Effector memory CD8-positive, alpha-beta T cell (primary cell): ENCODE measurements around the gene HSFX1.
"Not testable (repeated sequence)": the region's sequence is repeated elsewhere in the genome, so short reads cannot be mapped to it uniquely, and the experiment has no call there.

Experiments used
- ATAC-seq: fragments of 150-1000 bp; cut with Tn5 transposase; replicated peaks from 2 replicates; pipeline ENCODE4 v1.10.0; 2021; ENCODE audit warnings: mild to moderate bottlenecking, moderate library complexity
- DNase-seq, 3 experiments: peaks; one replicate each; pipeline ENCODE4 v3.0.0; 2021
- H3K27ac Mint-ChIP-seq, 2 donors: one replicate each; pipeline ENCODE4 v1.8.0; 2022; ENCODE audit warnings: mild to moderate bottlenecking in 2 of 2, mixed read lengths in 2 of 2, moderate library complexity in 2 of 2
- H3K27me3 Mint-ChIP-seq, 2 donors: one replicate each; pipeline ENCODE4 v1.8.0; 2022; ENCODE audit warnings: mixed read lengths in 2 of 2
- H3K36me3 Mint-ChIP-seq: one replicate; pipeline ENCODE4 v1.8.0; 2022; ENCODE audit warnings: mild to moderate bottlenecking, moderate library complexity, mixed read lengths; ENCODE audit not compliant: insufficient read depth
- H3K4me1 Mint-ChIP-seq, 2 donors: one replicate each; pipeline ENCODE4 v1.8.0; 2022; ENCODE audit warnings: low read depth in 2 of 2, mixed read lengths in 2 of 2
- H3K4me3 Mint-ChIP-seq, 2 donors: one replicate each; pipeline ENCODE4 v1.8.0; 2022; ENCODE audit warnings: mild to moderate bottlenecking in 2 of 2, mixed read lengths in 2 of 2, moderate library complexity in 2 of 2
- H3K9me3 Mint-ChIP-seq, 2 donors: one replicate each; pipeline ENCODE4 v1.8.0; 2022; ENCODE audit warnings: mixed read lengths in 2 of 2

HSFX1 gene

DNA sequence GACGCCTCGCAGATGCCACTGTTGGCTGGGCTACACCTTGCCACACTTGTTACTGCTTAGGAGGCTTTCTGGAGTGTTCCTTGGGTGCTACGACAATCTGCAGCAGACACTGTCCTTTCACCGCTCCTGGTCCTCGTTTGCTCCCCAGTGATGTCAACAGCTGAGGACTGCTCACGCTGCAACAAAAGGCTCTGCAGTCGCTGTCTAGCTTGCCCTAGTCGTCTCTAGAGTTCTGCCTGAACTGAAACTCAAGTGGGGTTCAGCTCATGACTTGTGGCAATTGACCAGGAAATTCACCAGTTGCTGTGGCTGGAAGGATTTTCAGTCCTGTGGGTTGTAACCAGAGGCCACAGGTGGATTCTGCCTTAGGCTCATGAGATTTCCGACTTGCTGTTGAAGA, 842 bp upstream of the HSFX1 start:
- ATAC-seq, H3K36me3 Mint-ChIP-seq, H3K27me3 Mint-ChIP-seq, H3K4me1 Mint-ChIP-seq, DNase-seq, H3K27ac Mint-ChIP-seq, H3K9me3 Mint-ChIP-seq, H3K4me3 Mint-ChIP-seq: not testable (repeated sequence)

DNA sequence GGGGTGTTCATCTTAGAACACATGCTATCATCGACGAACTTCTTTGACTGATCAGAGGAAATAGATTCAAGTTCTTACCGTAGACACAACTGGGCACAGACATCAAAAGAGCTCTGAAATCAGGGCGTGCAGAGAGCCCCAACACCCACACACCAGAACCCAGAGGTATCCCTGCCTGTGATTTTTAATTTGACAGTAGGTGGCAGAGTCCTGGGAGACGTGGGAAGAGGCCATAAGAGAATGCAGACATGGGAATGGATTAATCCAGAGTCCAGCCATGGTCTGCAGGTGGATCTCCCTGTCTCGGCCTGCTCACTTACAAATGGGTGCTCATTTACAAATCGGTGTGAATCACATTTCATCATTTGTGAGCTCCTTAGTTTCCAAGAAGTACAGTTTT, 4.1 kb downstream of the HSFX1 start:
- H3K4me3 Mint-ChIP-seq, H3K36me3 Mint-ChIP-seq, H3K4me1 Mint-ChIP-seq, DNase-seq, ATAC-seq, H3K27me3 Mint-ChIP-seq, H3K27ac Mint-ChIP-seq, H3K9me3 Mint-ChIP-seq: not testable (repeated sequence)

DNA sequence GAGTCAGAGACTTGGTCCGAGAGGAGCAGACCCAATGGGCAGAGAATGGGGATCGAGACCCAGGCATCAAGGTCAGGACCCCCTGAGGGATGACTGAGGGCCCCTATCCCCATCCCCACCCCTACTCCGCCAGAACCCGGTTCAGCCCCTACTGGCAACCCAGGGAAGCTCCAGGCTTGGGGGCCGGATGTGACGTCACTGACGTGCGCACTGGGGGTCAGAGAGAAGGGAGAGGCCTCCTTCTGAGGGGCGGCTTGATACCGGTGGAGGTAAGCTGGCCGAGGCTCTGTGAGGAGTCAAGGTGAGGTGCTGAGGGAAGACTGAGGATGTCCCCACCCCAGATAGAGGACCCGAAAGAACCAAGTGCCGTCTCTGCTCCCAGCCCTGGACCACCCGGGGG, 7.9 kb downstream of the HSFX1 start, which contains the start of gene MAGEA9:
MAGEA9 (plus strand) TSS at position 204 of the 400 bp plus-strand sequence. CDS start 4,281 bp downstream, outside the sequence.
- not testable (repeated sequence) for H3K4me1 Mint-ChIP-seq, H3K9me3 Mint-ChIP-seq, H3K4me3 Mint-ChIP-seq, H3K27me3 Mint-ChIP-seq, ATAC-seq, H3K36me3 Mint-ChIP-seq, DNase-seq, H3K27ac Mint-ChIP-seq

DNA sequence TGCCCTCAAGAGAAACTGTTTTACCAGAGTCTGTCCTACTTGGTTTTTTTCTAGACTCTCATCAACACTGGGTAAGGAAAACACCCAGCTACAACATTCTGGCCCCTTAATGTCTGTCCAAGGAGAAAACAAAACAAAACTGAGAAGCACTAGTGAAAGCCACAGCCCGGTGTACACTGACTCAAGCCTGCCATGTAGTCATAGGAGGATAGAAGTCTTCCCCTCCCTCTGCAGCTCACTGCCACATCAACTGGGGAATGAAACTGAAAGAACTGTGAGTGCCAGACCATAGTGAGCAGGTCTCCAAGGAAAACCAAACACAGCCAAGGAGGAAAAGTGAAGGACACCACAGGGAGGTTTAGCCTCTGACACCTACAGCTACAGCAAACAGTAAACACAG, 21.7 kb downstream of the HSFX1 start:
- peak; percentile 48 for ATAC-seq
- H3K27ac Mint-ChIP-seq, H3K4me3 Mint-ChIP-seq, H3K36me3 Mint-ChIP-seq, DNase-seq, H3K9me3 Mint-ChIP-seq, H3K27me3 Mint-ChIP-seq: not testable (repeated sequence)
- H3K4me1 Mint-ChIP-seq = peaks cover 7 to 16% of the 10 kb centered on the region in 2 donors

DNA sequence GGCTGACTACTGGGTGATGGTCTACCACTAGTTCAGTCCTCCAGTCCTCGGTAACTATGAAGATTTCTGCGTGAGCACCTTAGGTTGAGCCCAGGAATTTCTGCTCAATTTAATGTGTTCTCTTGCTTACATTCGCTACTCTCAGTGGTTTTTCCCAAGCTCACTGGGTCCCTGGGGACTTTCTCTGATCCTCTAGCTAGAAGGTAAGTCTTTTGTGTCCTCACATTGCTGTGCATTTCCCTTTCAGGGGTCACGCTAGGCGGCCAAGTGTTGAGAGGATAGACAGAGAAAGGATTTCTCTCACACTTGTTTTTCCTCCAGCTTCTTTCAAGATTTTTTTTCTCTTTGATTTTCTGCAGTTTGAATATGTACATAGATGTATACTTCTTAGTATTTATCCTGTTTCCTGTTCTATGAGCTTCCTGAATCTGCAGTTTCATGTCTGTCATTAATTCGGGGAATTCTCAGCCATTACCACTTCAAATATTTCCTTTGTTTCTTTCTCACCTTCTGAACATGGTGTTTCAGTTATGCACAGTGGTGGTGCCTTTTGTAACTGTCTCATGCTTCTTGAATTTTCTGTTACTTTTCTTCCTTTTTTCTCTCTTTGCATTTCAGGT, 25.3 kb downstream of the HSFX1 start:
- H3K4me3 Mint-ChIP-seq = peak overlapping the region in 1 of 2 donors; percentile 28
- no peak for ATAC-seq
- DNase-seq = no peak
- H3K27me3 Mint-ChIP-seq = no peaks in the 10 kb centered on the region
- peaks cover 3% of the 10 kb centered on the region for H3K36me3 Mint-ChIP-seq
- peak overlapping the region in 1 of 2 donors; percentile 83 for H3K27ac Mint-ChIP-seq
- H3K4me1 Mint-ChIP-seq = peaks cover 7 to 16% of the 10 kb centered on the region in 2 donors
- no peaks in the 10 kb centered on the region for H3K9me3 Mint-ChIP-seq

DNA sequence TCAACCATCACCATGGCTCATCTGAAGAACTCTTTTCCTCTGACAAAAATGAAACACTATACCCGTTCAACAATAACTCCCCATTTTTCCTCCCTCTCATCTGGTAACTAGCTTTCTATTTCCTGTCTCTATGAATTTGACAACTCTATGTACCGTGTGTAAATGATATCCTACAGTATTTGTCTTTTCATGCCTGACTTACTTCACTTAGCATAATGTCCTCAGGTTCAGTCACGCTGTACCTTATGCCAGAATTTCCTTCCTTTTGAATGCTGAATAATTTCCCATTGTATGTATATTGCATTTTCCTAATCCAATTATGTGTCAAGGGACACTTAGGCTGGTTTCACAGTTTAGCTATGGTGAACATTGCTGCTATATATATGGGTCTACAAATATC, 26.1 kb downstream of the HSFX1 start:
- H3K27me3 Mint-ChIP-seq = no peaks in the 10 kb centered on the region
- H3K27ac Mint-ChIP-seq = peak overlapping the region in 1 of 2 donors; percentile 83
- no peaks in the 10 kb centered on the region for H3K9me3 Mint-ChIP-seq
- DNase-seq (no peak), ATAC-seq (no peak)
- peaks cover 3% of the 10 kb centered on the region for H3K36me3 Mint-ChIP-seq
- peak overlapping the region in 1 of 2 donors; percentile 28 for H3K4me3 Mint-ChIP-seq
- H3K4me1 Mint-ChIP-seq = peaks cover 7 to 16% of the 10 kb centered on the region in 2 donors

DNA sequence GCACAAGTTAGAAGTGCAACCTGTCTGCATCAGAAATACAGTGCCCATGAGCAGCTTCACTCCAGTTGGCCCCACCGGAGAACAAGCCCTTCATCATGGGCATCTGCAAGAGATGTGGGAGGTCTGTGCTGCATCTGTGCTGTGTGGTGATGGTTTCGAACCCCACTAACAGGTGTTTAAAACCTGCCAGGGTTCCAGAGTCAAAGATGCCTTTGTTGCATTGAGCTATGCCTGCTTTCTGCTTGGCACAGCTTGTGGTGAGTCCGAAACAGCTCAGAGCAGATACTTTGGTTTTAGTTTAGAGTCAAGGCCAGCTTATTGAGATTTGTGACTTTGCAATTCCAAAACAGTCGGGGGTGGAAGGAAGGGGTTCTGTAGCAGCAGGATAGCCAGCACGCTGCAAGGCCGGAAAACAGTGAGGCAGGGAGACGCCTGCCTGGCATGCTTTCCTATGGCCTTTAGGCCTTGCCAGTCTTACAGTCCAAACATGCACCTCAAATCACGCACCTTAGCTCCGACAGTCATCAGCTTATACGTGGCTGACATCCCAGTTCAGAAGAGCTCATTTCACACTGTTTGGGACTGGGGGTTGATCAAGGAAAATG, 29.7 kb downstream of the HSFX1 start:
- no peaks in the 10 kb centered on the region for H3K36me3 Mint-ChIP-seq
- no peak overlapping the region for H3K27ac Mint-ChIP-seq
- no peaks in the 10 kb centered on the region for H3K27me3 Mint-ChIP-seq
- H3K9me3 Mint-ChIP-seq = no peaks in the 10 kb centered on the region
- DNase-seq = no peak
- H3K4me3 Mint-ChIP-seq = no peak overlapping the region
- peaks cover 5 to 7% of the 10 kb centered on the region in 2 donors for H3K4me1 Mint-ChIP-seq
- ATAC-seq = no peak

DNA sequence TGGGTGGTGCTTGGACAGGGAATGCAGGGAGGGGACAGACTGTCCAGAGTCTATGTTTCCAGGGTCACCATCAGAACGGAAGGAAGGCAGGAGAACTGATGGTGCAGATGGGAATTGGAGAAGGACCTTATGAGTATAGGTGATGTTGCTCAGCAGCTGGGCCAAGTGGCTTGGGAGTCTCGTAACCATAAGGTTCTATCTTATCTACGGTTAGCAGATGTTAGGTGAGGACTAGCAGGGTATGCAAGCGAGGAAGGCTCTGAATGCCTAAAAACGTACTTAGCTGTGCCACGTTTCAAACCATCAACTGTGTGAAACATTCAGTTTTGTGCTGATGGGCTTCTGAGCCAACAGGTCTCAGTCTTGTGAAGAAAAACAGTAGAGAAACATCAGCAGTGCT, 30.2 kb downstream of the HSFX1 start:
- no peak for DNase-seq
- no peaks in the 10 kb centered on the region for H3K27me3 Mint-ChIP-seq
- no peaks in the 10 kb centered on the region for H3K9me3 Mint-ChIP-seq
- no peak overlapping the region for H3K4me3 Mint-ChIP-seq
- ATAC-seq = no peak
- H3K4me1 Mint-ChIP-seq = peaks cover 5 to 7% of the 10 kb centered on the region in 2 donors
- H3K36me3 Mint-ChIP-seq = no peaks in the 10 kb centered on the region
- H3K27ac Mint-ChIP-seq = no peak overlapping the region

DNA sequence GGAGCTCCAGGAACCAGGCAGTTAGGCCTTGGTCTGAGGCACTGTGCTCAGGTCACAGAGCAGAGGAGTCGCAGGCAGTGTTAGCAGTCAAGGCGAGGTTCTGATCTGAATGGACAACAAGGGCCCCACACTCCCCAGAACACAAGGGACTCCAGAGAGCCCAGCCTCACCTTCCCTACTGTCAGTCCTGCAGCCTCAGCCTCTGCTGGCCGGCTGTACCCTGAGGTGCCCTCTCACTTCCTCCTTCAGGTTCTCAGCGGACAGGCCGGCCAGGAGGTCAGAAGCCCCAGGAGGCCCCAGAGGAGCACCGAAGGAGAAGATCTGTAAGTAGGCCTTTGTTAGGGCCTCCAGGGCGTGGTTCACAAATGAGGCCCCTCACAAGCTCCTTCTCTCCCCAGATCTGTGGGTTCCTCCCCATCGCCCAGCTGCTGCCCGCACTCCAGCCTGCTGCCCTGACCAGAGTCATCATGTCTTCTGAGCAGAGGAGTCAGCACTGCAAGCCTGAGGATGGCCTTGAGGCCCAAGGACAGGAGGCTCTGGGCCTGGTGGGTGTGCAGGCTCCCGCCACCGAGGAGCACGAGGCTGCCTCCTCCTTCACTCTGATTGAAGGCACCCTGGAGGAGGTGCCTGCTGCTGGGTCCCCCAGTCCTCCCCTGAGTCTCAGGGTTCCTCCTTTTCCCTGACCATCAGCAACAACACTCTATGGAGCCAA, 34.0 kb downstream of the HSFX1 start:
- DNase-seq (no peak), ATAC-seq (no peak)
- no peaks in the 10 kb centered on the region for H3K9me3 Mint-ChIP-seq
- H3K4me1 Mint-ChIP-seq = no peaks in the 10 kb centered on the region
- no peak overlapping the region for H3K4me3 Mint-ChIP-seq
- no peak overlapping the region for H3K27ac Mint-ChIP-seq
- no peaks in the 10 kb centered on the region for H3K36me3 Mint-ChIP-seq
- no peaks in the 10 kb centered on the region for H3K27me3 Mint-ChIP-seq

DNA sequence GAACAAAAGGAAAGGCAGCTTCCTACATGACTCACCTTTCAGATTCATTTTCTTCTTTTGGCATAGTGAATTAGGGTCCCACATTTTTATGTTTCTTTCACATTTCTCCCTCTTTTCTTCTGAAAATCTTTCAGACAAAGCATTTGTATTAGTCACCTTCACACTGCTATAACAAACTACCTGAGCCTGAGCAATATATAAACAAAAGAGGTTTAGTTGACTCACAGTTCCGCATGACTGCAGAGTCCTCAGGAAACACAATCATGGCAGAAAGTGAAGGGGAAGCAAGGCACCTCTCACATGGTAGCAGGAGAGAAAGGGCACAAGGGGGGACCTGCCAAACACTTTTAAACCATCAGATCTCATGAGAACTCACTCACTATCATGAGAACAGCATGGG, 44.8 kb downstream of the HSFX1 start:
- no peak overlapping the region for H3K4me3 Mint-ChIP-seq

DNA sequence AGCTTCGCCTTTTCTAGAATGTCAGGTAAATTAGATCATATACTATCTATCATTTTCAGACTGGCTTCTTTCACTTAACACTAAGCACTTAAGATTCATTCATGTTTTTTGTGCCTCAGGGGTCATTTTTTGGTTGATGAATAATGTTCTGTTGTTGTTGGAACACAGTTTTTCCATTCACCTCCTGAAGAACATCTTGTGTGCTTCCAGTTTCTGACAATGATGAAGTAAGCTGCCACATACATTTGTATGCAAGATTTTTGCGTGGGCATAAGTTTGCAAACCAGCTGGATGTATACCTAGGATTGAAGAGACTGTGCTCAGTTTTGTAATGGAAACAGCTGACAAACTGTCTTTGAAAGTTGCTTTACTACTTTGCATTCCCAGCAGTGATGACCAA, 45.5 kb downstream of the HSFX1 start:
- H3K9me3 Mint-ChIP-seq = no peaks in the 10 kb centered on the region
- ATAC-seq (no peak), DNase-seq (no peak)
- no peak overlapping the region for H3K4me3 Mint-ChIP-seq
- H3K36me3 Mint-ChIP-seq = no peaks in the 10 kb centered on the region
- no peaks in the 10 kb centered on the region for H3K4me1 Mint-ChIP-seq
- H3K27ac Mint-ChIP-seq = no peak overlapping the region
- peaks cover 7 to 22% of the 10 kb centered on the region in 2 donors for H3K27me3 Mint-ChIP-seq

More for the DNA sequence above, 44.8 kb downstream of the HSFX1 start:
- no peaks in the 10 kb centered on the region for H3K4me1 Mint-ChIP-seq
- no peak for DNase-seq
- no peak overlapping the region for H3K27ac Mint-ChIP-seq
- H3K27me3 Mint-ChIP-seq = peaks cover 7 to 19% of the 10 kb centered on the region in 2 donors
- no peaks in the 10 kb centered on the region for H3K9me3 Mint-ChIP-seq
- ATAC-seq = no peak
- no peaks in the 10 kb centered on the region for H3K36me3 Mint-ChIP-seq

DNA sequence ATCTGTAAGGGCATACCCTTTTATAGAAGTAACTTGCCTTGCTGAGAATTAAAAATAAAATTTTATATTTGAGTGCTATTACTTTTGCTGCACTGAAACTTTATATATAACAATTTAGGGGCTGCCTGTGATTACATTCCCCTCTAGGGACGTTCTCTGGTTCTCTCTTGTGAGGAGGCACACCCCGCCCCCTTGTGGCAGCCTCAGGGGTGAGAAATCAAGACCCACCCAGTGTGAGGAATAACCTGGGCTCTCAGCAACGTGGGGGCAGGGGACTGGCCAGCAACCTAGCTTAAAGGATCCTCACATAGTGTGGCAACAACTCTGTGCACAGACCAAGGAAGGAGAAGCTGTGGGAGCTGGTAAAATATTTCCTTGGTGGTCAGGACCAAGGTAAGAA, 51.6 kb downstream of the HSFX1 start:
- H3K9me3 Mint-ChIP-seq = no peaks in the 10 kb centered on the region
- peaks cover 30 to 34% of the 10 kb centered on the region in 2 donors for H3K4me1 Mint-ChIP-seq
- H3K4me3 Mint-ChIP-seq = no peak overlapping the region
- no peak overlapping the region for H3K27ac Mint-ChIP-seq
- ATAC-seq (no peak), DNase-seq (peak; percentile 25 to 30 (median 28))
- peaks cover 7 to 29% of the 10 kb centered on the region in 2 donors for H3K27me3 Mint-ChIP-seq
- peaks cover 7% of the 10 kb centered on the region for H3K36me3 Mint-ChIP-seq
